Smooth muscle cell (in vitro differentiated cells): ENCODE data around the gene LRRC32. TPM values are rescaled to one million over a fixed set of nuclear protein-coding genes. Genes with fewer than 3 reads are reported as not detected.

Source experiments
- DNase-seq: peaks from one replicate; lab custom pipeline; 2025; ENCODE audit not compliant: unreplicated experiment; lab: John Stamatoyannopoulos, UW
- H2AFZ ChIP-seq: fragments of 200-600 bp; sonication (generic); 2 replicates; pipeline ENCODE4 v1.6.0; 2016; ENCODE audit warnings: antibody characterized with exemption, low read depth, mild to moderate bottlenecking
- H3F3A ChIP-seq: fragments of 200-600 bp; sonication (generic); 2 replicates; pipeline ENCODE4 v1.6.0; 2017; ENCODE audit warnings: antibody characterized with exemption, low read depth
- H3K27ac ChIP-seq: fragments of 200-600 bp; sonication (generic); 2 replicates; pipeline ENCODE4 v1.5.1; 2016; ENCODE audit warnings: low read depth, mild to moderate bottlenecking
- H3K27me3 ChIP-seq: fragments of 200-600 bp; sonication (generic); 2 replicates; pipeline ENCODE4 v1.6.1; 2016; ENCODE audit warnings: low read depth, mild to moderate bottlenecking
- H3K36me3 ChIP-seq: fragments of 200-600 bp; sonication (generic); 2 replicates; pipeline ENCODE4 v1.5.1; 2016; ENCODE audit warnings: low read depth
- H3K4me1 ChIP-seq: fragments of 200-600 bp; sonication (generic); 2 replicates; pipeline ENCODE4 v1.5.1; 2016; ENCODE audit warnings: low read depth
- H3K4me2 ChIP-seq: fragments of 200-600 bp; sonication (generic); 2 replicates; pipeline ENCODE4 v1.6.0; 2016; ENCODE audit warnings: mild to moderate bottlenecking
- H3K4me3 ChIP-seq: fragments of 200-600 bp; sonication (generic); 2 replicates; pipeline ENCODE4 v1.5.1; 2016; ENCODE audit warnings: mild to moderate bottlenecking
- H3K79me2 ChIP-seq: fragments of 200-600 bp; sonication (generic); 2 replicates; pipeline ENCODE4 v1.6.0; 2016; ENCODE audit warnings: low read depth, mild to moderate bottlenecking
- H3K9ac ChIP-seq: fragments of 200-600 bp; sonication (generic); 2 replicates; pipeline ENCODE4 v1.6.0; 2016; ENCODE audit warnings: low read depth
- H3K9me3 ChIP-seq: fragments of 200-600 bp; sonication (generic); replicated peaks from 2 replicates; pipeline ENCODE4 v1.5.1; 2016; ENCODE audit warnings: low read depth
- H4K20me1 ChIP-seq: fragments of 200-600 bp; sonication (generic); 2 replicates; pipeline ENCODE4 v1.6.0; 2016; ENCODE audit warnings: low read depth
- WGBS: methylation state at CpG from one replicate; pipeline ENCODE4 v1.1.7; 2016; ENCODE audit warnings: low lambda C conversion rate; 5-methylcytosine and 5-hydroxymethylcytosine counted together
- polyA plus RNA-seq: library from polyadenylated mRNA; unstranded; fragments of >200 nt; fragmentation: Nextera tagmentation; extraction: Ambion mirVana; gene quantifications from 2 replicates; pipeline ENCODE4 v1.2.1, GENCODE V29; 2016
- total RNA-seq: library from RNA; depleted of rRNA; stranded (reverse); fragments of >200 nt; gene quantifications from 2 replicates; pipeline ENCODE4 v1.2.3, GENCODE V29; 2014
- TF ChIP-seq, protein P1 (sequence below): fragments of 200-600 bp; sonication (generic); IDR thresholded peaks from 2 replicates; pipeline ENCODE4 v1.5.1; 2017; ENCODE audit warnings: borderline replicate concordance, mild to moderate bottlenecking, antibody characterized with exemption; ENCODE audit not compliant: insufficient read depth, poor library complexity, severe bottlenecking

The LRRC32 gene
- total and polyA plus RNA-seq, 2 experiments from 2014 or later, result 171 to 444 TPM

DNA sequence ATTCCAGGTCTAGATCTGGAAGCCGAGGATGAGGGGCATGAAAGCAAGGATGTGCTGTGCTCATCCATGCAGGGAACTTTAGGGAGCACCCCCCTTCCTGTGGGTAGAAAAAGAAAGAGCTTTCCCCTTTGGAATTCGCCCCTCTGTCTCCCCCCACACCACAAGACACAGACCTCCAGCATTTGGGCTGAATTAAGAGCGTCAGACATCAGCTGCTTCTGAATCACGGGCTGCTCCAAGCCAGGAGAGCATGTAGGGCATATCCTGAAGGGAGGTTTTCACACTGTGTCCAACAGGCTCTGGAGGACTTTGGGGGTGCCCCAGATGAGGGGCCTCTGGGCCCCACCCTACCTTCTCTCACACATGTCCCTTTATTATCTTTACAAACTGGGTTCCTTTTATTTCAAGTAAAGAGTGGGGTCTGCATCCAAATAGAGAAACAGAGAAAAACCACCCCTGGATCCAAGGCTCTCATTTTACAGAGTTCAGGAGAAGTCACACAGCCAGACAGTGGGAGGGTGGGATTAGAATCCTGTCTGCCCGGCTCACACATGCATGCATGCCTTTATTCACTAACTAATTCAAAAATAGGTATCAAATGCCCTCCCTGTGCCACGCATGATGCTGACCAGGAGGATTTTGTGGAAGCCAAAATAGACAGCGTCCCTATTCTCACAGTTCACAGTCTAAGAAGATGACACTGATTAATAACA is 52.8 kb downstream of the LRRC32 start:
- H3K9me3 ChIP-seq, result peaks cover 4% of the 10 kb centered on the region
- H2AFZ ChIP-seq, result no peak overlapping the region
- no peaks in the 10 kb centered on the region for H4K20me1 ChIP-seq
- no peaks in the 10 kb centered on the region for H3K27me3 ChIP-seq
- peak overlapping the region; percentile 86 for H3K9ac ChIP-seq
- H3K4me1 ChIP-seq, result peaks cover 10% of the 10 kb centered on the region
- H3K4me2 ChIP-seq, result peak overlapping the region; percentile 30
- H3K79me2 ChIP-seq, result no peaks in the 10 kb centered on the region
- no peaks in the 10 kb centered on the region for H3F3A ChIP-seq
- no peak for DNase-seq
- H3K27ac ChIP-seq, result peak overlapping the region; percentile 97
- no peak overlapping the region for H3K4me3 ChIP-seq
- TF ChIP-seq, protein P1, sequence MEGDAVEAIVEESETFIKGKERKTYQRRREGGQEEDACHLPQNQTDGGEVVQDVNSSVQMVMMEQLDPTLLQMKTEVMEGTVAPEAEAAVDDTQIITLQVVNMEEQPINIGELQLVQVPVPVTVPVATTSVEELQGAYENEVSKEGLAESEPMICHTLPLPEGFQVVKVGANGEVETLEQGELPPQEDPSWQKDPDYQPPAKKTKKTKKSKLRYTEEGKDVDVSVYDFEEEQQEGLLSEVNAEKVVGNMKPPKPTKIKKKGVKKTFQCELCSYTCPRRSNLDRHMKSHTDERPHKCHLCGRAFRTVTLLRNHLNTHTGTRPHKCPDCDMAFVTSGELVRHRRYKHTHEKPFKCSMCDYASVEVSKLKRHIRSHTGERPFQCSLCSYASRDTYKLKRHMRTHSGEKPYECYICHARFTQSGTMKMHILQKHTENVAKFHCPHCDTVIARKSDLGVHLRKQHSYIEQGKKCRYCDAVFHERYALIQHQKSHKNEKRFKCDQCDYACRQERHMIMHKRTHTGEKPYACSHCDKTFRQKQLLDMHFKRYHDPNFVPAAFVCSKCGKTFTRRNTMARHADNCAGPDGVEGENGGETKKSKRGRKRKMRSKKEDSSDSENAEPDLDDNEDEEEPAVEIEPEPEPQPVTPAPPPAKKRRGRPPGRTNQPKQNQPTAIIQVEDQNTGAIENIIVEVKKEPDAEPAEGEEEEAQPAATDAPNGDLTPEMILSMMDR, result no peak
- WGBS, result 26% methylated on average over 7 of the region's 7 CpGs
- no peaks in the 10 kb centered on the region for H3K36me3 ChIP-seq

- Histone ChIP-seq H3K36me3 (no peaks in the 10 kb centered on the region), H3K4me3 (no peak overlapping the region), H2AFZ (no peak overlapping the region), H3K27ac (peak overlapping the region; percentile 97), H3K27me3 (no peaks in the 10 kb centered on the region), H3K4me1 (peaks cover 3% of the 10 kb centered on the region), H3K9ac (peak overlapping the region; percentile 86), H3F3A (no peaks in the 10 kb centered on the region), H3K9me3 (peaks cover 4% of the 10 kb centered on the region), H3K4me2 (no peak overlapping the region), H3K79me2 (no peaks in the 10 kb centered on the region), H4K20me1 (no peaks in the 10 kb centered on the region)
- WGBS, result 88% methylated on average over 10 of the region's 10 CpGs
- TF ChIP-seq, protein P1, result no peak
- no peak for DNase-seq
These were observed 53.6 kb downstream of the LRRC32 start for GRCh38 chr11:76616676-76617552.

GRCh38 chr11:76615950-76616349 is 54.6 kb downstream of the LRRC32 start:
- Histone ChIP-seq H3K36me3 (no peaks in the 10 kb centered on the region), H3K4me3 (no peak overlapping the region), H2AFZ (no peak overlapping the region), H3K4me1 (no peaks in the 10 kb centered on the region), H3F3A (no peaks in the 10 kb centered on the region), H3K27me3 (no peaks in the 10 kb centered on the region), H4K20me1 (no peaks in the 10 kb centered on the region), H3K9ac (peak overlapping the region; percentile 86), H3K27ac (peak overlapping the region; percentile 97), H3K9me3 (peaks cover 4% of the 10 kb centered on the region), H3K79me2 (no peaks in the 10 kb centered on the region), H3K4me2 (no peak overlapping the region)
- no peak for DNase-seq
- TF ChIP-seq, protein P1, result no peak
- 84% methylated on average over 4 of the region's 4 CpGs for WGBS
